Measurements from ENCODE around the gene DOLPP1. TPM values are rescaled to one million over a fixed set of nuclear protein-coding genes. Genes with fewer than 3 reads are reported as not detected.

The DOLPP1 gene
- total RNA-seq, 2 experiments from 2014 or later = 22.5 to 27.0 TPM

- POLR2A ChIA-PET = no interaction called here
These were observed 25.2 kb downstream of the DOLPP1 start for GRCh38 chr9:129105857-129106694.

DNA sequence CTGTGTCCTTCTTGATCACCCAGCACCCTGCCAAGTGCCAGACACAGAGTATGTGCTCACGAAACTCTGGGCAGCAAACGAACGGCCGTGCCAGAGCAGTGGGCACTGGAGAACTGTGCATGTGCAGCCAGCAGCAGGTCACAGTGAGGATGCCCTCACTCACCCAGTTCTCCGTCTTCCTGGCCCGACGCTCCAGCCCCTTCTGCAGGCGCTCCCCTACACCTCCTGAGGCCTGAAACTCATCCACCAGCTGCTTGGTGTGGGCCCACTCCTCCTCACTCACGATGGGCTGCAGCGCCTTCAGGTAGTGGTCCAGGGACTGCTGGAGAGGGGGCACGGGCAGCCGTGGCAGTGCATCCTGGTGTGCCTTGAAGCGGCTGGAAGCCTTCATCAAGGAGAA lies 26.7 kb downstream of the DOLPP1 start:
- ChIA-PET POLR2A (no interaction called here), CTCF (no interaction called here)

More at GRCh38 chr9:129105857-129106694, 25.2 kb downstream of the DOLPP1 start:
- CTCF ChIA-PET = interaction anchor here (0.7 kb wide), 1 partner anchor 501 kb away, joined by 3 read pairs; no protein-coding TSS in a partner anchor

- CTCF ChIA-PET = interaction anchor here (1.2 kb wide), 1 partner anchor 23 kb away, joined by 3 read pairs; no protein-coding TSS in a partner anchor
- POLR2A ChIA-PET = no interaction called here
These were observed 27.3 kb downstream of the DOLPP1 start for GRCh38 chr9:129108083-129108804.

DNA sequence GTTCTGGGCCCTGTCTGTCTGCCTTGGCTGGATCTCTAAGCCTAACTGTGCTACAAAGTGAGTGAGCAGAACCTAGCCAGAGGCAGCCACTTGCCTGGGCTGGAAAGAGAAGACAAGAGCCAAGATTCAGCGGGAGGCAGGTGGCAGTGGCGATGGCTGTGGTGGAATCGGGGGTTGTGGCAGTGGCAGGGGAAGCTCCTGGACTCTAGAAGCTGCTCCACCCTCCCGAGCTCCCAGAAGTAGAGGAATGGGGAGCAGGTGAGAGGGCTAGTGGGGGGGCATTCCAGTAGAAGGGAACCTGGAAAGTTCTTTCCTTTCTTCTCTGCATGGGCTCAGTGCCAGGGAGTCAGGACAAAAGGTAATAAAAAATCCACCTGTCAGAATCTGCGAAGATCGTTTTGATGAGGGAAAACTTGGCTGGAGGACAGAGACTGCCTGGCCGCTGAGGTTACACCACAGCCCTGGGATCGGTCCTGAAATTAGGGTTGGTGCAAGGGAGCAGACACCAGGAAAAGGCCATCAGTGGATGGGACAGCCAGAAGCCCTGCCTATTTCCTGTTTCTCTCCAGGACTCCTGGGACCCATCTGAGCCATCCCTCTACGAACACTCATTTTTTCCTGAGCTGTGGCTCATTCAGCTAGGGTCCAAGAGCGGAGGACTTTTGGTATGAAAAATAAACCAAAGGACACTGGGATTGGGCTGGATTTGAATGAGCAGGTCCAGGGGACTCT lies 28.1 kb downstream of the DOLPP1 start:
- POLR2A ChIA-PET = no interaction called here
- CTCF ChIA-PET = interaction anchor here (1.2 kb wide), 1 partner anchor 22 kb away, joined by 3 read pairs; no protein-coding TSS in a partner anchor

DNA sequence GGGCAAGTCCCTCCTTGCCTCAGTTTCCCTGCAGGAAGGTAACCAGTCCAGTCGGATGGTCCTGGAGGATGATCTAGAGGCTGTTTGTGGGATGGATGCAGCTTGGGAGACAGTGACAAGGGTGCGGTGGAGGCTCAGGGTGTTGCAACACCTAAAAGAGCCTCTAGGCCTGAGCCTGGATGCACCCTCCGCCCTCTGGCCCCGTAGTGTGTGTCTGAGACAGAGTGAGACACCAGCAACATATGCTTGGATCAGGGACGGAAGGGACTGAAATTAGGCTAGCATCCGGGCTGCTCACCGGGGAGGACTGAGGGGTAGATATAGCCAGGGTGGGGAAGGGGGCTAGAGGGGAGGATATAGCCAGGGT lies 28.6 kb downstream of the DOLPP1 start:
- CTCF ChIA-PET = interaction anchor here (1.2 kb wide), 1 partner anchor 22 kb away, joined by 3 read pairs; no protein-coding TSS in a partner anchor
- POLR2A ChIA-PET = no interaction called here

DNA sequence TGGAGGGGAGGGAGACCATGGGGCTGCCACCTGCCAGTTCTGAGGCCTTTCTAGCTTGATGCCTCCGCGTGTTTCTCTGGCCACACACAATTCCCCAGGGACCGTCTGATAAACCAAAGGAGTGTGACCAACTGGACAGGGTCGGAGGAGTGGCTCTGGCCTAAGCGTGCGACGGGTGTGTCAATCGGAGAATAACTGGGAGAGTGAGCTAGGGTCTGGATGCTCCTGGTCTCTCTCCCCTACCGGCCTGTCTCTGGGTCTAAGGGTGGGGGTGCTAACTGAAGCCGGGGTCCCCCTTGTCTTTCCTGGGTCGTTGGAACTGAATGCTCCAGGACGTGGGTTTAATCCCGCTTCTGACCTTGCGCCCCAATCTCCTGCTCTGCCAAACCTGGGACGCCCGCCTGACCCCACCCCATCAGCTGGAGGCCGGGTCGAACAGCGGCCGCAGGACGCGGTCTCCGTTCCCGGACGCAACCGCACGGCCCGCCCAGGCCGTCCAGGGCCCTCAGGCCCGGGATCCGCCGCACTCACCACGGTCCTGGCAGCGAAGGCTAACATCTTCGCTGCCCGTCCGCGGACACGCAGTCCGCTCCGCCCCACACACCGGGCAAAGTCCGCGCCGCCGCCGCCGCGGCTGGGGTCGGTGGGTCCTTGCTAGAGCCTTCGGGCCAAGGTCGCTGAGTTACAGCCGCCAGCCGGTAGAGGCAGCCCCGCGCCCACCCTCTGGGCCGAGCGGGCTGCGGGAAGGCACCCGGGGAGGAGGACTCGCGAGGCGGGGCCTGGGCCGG lies 29.2 kb downstream of the DOLPP1 start:
- CTCF ChIA-PET = interaction anchor here (2.4 kb wide), 1 partner anchor 32 kb away, joined by 7 read pairs; no protein-coding TSS in a partner anchor
- POLR2A ChIA-PET = interaction anchor here (1.5 kb wide), 1 partner anchor 41 kb away, joined by 4 read pairs; no protein-coding TSS in a partner anchor

DNA sequence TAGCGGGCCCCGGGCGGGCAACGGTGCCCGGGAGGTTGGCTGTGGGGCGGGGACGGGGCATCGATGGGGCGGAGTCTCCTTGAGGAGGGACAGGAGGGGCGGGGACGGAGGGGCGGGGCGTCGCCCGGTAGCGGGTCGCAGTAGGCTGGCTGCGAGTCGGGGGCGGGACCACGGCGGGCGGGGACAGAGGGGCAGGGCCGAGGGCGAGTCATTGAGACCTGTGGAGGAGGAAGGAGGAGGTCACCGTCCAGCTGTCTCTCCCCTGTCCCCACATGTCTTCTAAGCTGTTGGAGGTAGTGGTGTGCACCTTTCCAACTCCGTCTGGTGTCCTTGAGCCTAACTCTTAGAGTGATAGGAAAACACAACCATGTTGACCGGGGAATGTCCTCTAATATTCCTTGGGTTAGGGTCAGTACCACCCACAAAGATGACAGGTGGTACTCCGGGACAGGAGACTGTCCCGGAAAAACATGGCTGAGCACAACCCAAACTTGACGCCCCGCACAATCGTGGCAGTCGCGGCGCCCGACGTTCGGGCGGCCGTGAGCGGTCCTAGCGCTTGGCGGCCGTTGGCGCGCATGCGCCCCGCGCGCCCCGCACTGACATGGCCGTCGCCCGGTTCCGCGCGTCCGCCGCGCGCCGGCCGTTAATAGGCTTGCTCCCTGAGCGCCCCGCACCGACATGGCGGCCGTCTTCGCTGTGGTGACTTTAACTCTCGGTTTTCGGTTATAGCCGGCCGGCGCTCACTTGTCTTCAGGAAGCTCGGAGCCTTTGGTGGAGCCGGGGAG lies 30.0 kb downstream of the DOLPP1 start, which contains the start of the genes CRAT and PTPA:
Gene CRAT, minus strand, starts transcription at position 54 of the 788 bp plus-strand sequence. CDS start 284 bp downstream, outside the sequence.
Gene PTPA, plus strand, starts transcription at position 676 of the 788 bp plus-strand sequence. CDS start 186 bp downstream, outside the sequence.
- ChIA-PET POLR2A (interaction anchor here (0.5 to 1.5 kb wide), 4 partner anchors 41 to 303 kb away, joined by 3 to 4 read pairs (median 4); no protein-coding TSS in a partner anchor), CTCF (interaction anchor here (0.6 to 2.4 kb wide), 4 partner anchors 11 to 631 kb away, joined by 3 to 7 read pairs (median 3); no protein-coding TSS in a partner anchor)

DNA sequence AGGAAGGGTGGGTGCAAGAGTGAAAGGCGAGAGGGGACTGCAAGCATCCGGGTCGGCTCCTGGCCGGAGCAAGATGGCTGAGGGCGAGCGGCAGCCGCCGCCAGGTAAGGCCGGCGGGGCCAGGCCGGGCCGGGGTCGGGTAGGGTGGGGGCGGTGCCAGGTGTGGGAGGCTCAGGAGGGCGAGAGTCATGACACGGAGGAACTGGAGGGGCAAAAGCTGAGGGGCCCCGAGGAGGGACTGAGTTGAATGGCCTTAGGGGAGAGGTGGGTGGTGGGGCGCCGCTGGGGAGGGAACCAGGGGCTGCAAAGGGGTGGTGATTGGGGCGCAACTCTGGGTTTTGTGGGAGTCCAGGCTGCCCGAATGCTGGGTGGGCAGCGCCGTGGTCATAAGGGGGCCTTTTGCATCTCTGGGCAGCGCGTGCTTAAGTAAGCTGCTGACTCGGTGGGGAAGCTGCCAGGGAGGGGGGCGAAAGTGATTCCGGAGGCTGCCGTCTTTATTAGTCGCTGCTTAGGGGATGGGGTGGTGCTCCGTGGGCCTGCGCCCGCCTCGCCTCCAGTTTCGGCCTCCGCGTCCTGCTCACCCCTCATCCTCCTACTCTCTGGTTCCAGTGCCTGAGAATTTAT lies 30.7 kb downstream of the DOLPP1 start:
- ChIA-PET CTCF (interaction anchor here (0.6 to 2.4 kb wide), 4 partner anchors 10 to 632 kb away, joined by 3 to 7 read pairs (median 3); no protein-coding TSS in a partner anchor), POLR2A (interaction anchor here (0.5 to 1.5 kb wide), 5 partner anchors 42 to 303 kb away, joined by 3 to 4 read pairs (median 3); partner anchors contain the start of gene IER5L)

DNA sequence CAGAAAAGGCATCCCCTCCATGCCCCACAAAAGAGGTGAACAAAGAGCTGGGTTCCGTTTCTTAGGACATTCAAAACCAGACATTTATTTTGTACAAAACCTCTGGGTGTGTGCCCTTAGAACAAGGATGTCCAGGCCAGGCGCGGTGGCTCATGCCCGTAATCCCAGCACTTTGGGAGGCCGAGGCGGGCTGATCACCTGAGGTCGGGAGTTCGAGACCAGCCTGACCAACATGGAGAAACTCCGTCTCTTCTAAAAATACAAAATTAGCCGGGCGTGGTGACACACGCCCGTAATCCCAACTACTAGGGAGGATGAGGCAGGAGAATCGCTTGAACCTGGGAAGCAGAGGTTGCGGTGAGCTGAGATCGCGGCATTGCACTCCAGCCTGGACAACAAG lies 31.6 kb downstream of the DOLPP1 start:
- POLR2A ChIA-PET = interaction anchor here (0.5 to 1.2 kb wide), 2 partner anchors 66 to 162 kb away, joined by 3 to 4 read pairs; partner anchors contain the start of gene IER5L

DNA sequence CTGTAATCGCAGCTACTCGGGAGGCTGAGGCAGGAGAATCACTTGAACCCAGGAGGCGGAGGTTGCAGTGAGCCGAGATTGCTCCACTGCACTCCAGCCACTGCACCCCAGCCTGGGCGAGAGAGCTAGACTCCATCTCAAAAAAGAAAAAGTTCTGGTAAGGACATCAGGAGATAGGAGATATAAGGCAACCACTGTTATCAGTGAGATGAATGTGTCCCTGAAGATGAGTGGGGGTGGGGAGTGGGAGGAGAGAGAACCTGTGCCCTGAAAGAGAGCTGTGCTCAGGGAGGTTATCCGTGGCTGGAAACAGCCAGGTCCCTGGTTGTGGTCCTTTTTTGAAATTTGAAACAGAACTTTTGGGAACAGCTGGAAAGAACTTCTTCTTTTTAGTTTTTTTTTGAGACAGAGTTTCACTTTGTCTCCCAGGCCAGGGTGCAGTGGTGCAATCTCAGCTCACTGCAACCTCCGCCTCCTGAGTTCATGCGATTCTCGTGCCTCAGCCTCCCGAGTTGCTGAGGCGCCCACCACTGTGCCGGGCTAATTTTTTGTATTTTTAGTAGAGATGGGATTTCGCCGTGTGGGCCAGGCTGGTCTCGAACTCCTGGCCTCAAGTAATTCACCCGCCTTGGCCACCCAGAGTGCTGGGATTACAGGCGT lies 32.9 kb downstream of the DOLPP1 start:
- ChIA-PET CTCF (interaction anchor here (0.7 to 1.4 kb wide), 2 partner anchors 18 to 26 kb away, joined by 3 to 4 read pairs; no protein-coding TSS in a partner anchor), POLR2A (interaction anchor here (0.6 kb wide), 1 partner anchor 16 kb away, joined by 3 read pairs; no protein-coding TSS in a partner anchor)

More for the DNA sequence above, 31.6 kb downstream of the DOLPP1 start:
- CTCF ChIA-PET = interaction anchor here (1.4 to 2.4 kb wide), 2 partner anchors 27 to 30 kb away, joined by 4 to 7 read pairs; no protein-coding TSS in a partner anchor

GRCh38 chr9:129118799-129119198 lies 37.9 kb downstream of the DOLPP1 start:
- CTCF ChIA-PET = no interaction called here
- POLR2A ChIA-PET = interaction anchor here (0.5 kb wide), 1 partner anchor 24 kb away, joined by 3 read pairs; no protein-coding TSS in a partner anchor

DNA sequence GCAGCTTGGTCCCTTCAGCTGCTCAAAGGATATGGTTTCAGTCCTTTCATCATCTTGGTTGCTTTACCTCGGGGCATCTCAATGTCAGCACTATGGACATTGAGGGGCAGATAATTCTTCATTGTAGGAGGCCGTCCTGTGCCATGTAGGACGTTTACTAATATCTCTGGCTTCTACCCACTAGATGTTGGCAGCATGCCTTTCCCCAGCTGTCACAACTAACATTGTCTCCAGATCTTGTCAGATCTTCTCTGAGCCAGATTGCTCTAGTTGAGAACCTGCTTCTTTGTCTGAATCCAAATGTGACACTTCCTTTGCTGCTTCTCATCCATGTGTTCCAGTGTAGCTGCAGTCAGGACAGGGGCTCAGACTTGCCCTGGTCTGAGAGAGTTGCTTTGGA lies 40.6 kb downstream of the DOLPP1 start:
- ChIA-PET POLR2A (no interaction called here), CTCF (interaction anchor here (1.1 to 2.3 kb wide), 3 partner anchors 10 to 503 kb away, joined by 3 to 9 read pairs (median 3); partner anchors contain the start of gene PTPA)

DNA sequence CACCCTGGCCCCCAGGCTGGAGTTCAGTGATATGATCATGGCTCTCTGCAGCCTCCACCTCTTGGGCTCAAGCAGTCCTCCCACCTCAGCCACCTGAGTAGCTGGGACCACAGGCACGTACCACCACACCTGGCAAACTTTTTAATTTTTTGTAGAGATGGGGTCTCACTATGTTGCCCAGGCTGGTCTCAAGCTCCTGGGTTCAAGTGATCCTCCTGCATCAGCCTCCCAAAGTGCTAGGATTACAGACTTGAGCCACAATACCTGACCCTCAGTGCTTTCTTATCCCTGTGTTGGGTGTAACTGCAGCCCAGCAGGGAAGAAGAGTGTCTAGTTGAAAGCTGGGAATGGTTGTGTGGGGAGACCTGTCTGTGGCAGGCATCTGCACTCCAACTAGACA lies 41.2 kb downstream of the DOLPP1 start:
- ChIA-PET CTCF (interaction anchor here (1.1 to 2.3 kb wide), 5 partner anchors 9 to 502 kb away, joined by 3 to 9 read pairs (median 3); partner anchors contain the start of gene PTPA), POLR2A (no interaction called here)

- POLR2A ChIA-PET = interaction anchor here (0.5 kb wide), 1 partner anchor 677 kb away, joined by 5 read pairs; no protein-coding TSS in a partner anchor
These were observed 42.1 kb downstream of the DOLPP1 start for GRCh38 chr9:129122976-129123375.

GRCh38 chr9:129124506-129125069 lies 43.7 kb downstream of the DOLPP1 start:
- CTCF ChIA-PET = interaction anchor here (0.9 to 2.2 kb wide), 4 partner anchors 14 to 486 kb away, joined by 3 to 5 read pairs (median 4); no protein-coding TSS in a partner anchor
- POLR2A ChIA-PET = no interaction called here

More at GRCh38 chr9:129122976-129123375, 42.1 kb downstream of the DOLPP1 start:
- CTCF ChIA-PET = interaction anchor here (1.1 to 2.3 kb wide), 3 partner anchors 9 to 20 kb away, joined by 3 to 9 read pairs (median 4); no protein-coding TSS in a partner anchor
